Stimulated activated CD4-positive, alpha-beta T cell treated with anti-CD3 and anti-CD28 coated beads, TNF-alpha, amount 100 ng/mL, for 24 hours (primary cell): Measurements from ENCODE around the gene ZNF790.

ENCODE experiments used
- DNase-seq, 3 experiments: peaks; one replicate each; pipeline ENCODE4 v3.0.0-alpha.2; 2020; ENCODE audit warnings: low read depth in 3 of 3

Gene ZNF790

GRCh38 chr19:36772311-36773222 lies 65.6 kb downstream of the ZNF790 start, which contains the start of gene ZNF850:
TSS of gene ZNF850 (minus strand) at chr19:36772807. CDS start at chr19:36762606, 10,201 bp downstream.
- DNase-seq = peak; percentile 86 to 93 (median 91)

- peak in 1 of 3 experiments; percentile 12 for DNase-seq
Measured at GRCh38 chr19:36771261-36772231, 66.6 kb downstream of the ZNF790 start.
